Measurements from ENCODE around the gene HP. TPM values are rescaled to one million over a fixed set of nuclear protein-coding genes. Genes with fewer than 3 reads are reported as not detected.

The HP gene
- total RNA-seq, 1 donor from 2014 or later = not detected

- Mint-ChIP-seq H3K9me3 (ENCODE audit: low read depth) (peaks cover 6% of the 10 kb centered on the region), H3K4me1 (ENCODE audit: low read depth) (no peaks in the 10 kb centered on the region), H3K27ac (ENCODE audit: unreplicated experiment) (no peak overlapping the region), H3K4me3 (ENCODE audit: unreplicated experiment) (no peak overlapping the region), H3K36me3 (ENCODE audit: low read depth) (peaks cover 59% of the 10 kb centered on the region), H3K27me3 (ENCODE audit: low read depth) (no peaks in the 10 kb centered on the region)
- no peak for DNase-seq (ENCODE audit: low spot score)
- TF ChIP-seq CTCF (IDR thresholded peaks at IDR 0.05) = no peak
Measured at GRCh38 chr16:72109966-72110530, 55.7 kb downstream of the HP start.

Other genes starting within 250 kb of the HP start
- gene AP1G1, start 245.7 kb upstream of the HP start, total RNA-seq = 62.7 to 82.0 TPM (median 62.9 TPM) in 3 replicates
- gene ATXN1L, start 208.5 kb upstream of the HP start, total RNA-seq = 29.4 to 32.4 TPM (median 30.8 TPM) in 3 replicates
- gene ZNF821, start 170.3 kb upstream of the HP start, total RNA-seq = 10.6 to 12.0 TPM (median 11.2 TPM) in 3 replicates
- gene IST1, start 159.0 kb upstream of the HP start, total RNA-seq = 172 to 174 TPM (median 172 TPM) in 3 replicates
- gene PKD1L3, start 54.1 kb upstream of the HP start, total RNA-seq = not detected in 3 replicates
- gene DHODH, start 45.8 kb upstream of the HP start, total RNA-seq = 4.1 to 5.7 TPM (median 4.6 TPM) in 3 replicates
- gene HPR, start 8.7 kb downstream of the HP start, total RNA-seq = not detected in 3 replicates
- gene TXNL4B, start 39.1 kb downstream of the HP start, total RNA-seq = 5.1 to 8.7 TPM (median 7.1 TPM) in 3 replicates
- 44.9 to 60.8 TPM (median 51.0 TPM) in 3 replicates for gene DHX38, start 39.3 kb downstream of the HP start, total RNA-seq
- gene PMFBP1, start 117.7 kb downstream of the HP start, total RNA-seq = 0.26 to 0.92 TPM (median 0.30 TPM) in 3 replicates